SIG-M5 treated with dmso at 0.1 percent for 504 hours (cell line): ENCODE measurements around the gene VSTM1.
A peak's percentile ranks its signal among the peaks of the same experiment; 100 is the strongest.
"Not testable (repeated sequence)": the region's sequence is repeated elsewhere in the genome, so short reads cannot be mapped to it uniquely, and the experiment has no call there.

Source experiments
- DNase-seq: peaks from one replicate; lab custom pipeline; 2025; ENCODE audit not compliant: unreplicated experiment; lab: John Stamatoyannopoulos, UW

VSTM1 gene

DNA sequence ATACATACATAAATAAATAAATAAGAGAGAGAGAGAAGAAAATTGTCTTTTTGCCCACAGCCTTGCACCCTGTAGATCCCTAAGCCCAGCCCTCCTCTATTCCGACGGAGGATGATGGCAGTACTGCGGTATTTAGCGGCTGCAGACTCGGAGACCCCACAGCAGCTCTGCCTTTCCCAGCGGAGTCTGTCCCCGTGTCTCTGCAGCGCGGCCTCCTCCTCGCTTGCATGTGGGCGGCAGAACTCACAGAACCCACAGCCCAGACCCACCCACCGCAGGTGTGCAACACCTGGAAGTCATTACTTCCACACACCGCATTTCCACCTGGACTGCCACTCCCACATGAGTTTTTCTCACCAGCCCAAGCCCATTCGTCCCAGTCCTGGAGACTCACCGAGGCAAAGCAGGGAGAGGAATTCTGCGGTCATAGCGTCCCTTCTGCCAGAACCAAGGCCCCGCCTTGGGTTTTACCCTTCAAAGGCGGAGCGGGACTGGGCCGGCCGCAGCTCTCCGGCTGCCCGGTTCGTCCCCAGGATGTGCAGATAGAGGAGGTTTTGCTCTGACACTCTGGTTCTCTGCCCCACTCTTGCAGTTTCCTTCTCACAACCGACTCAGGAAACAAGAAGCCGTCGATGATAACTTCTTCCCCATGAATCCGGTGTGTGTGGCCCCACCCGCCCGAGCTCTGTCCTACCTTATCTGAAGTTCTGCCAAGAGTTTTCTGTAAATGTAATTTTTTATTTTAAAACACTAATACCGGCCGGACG lies at the start of gene VSTM1:
TSS of gene VSTM1 (minus strand) at position 548 of the 767 bp plus-strand sequence. CDS start at position 428, 120 bp downstream.
- DNase-seq = no peak

- DNase-seq = no peak
Measured at GRCh38 chr19:54109651-54110050, 46.0 kb upstream of the VSTM1 start.

- DNase-seq = no peak
Measured at GRCh38 chr19:54108496-54108895, 44.8 kb upstream of the VSTM1 start.

GRCh38 chr19:54107876-54108490 lies 44.3 kb upstream of the VSTM1 start:
- DNase-seq = no peak

GRCh38 chr19:54106716-54107115 lies 43.0 kb upstream of the VSTM1 start:
- DNase-seq = no peak

DNA sequence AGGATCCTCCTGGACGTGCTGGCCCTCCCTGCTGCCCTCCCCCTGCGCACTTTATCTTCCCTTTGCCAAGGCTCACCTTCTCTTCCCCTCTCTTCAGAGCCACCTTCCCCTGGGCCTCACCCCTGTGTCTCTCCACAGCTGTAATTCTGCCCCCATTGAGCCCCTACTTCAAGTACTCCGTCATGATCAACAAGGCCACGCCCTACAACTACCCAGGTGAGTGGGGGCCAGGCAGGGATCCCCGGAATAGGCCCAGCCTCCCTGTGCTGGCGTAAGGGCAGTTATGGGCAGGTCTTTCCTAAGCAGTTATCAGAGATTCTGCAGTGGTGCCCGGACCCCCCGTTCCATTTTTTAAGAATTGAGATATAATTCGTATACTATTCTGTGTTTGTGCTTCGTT lies 42.1 kb upstream of the VSTM1 start:
- no peak for DNase-seq

- no peak for DNase-seq
Measured at GRCh38 chr19:54104998-54105715, 41.5 kb upstream of the VSTM1 start.

DNA sequence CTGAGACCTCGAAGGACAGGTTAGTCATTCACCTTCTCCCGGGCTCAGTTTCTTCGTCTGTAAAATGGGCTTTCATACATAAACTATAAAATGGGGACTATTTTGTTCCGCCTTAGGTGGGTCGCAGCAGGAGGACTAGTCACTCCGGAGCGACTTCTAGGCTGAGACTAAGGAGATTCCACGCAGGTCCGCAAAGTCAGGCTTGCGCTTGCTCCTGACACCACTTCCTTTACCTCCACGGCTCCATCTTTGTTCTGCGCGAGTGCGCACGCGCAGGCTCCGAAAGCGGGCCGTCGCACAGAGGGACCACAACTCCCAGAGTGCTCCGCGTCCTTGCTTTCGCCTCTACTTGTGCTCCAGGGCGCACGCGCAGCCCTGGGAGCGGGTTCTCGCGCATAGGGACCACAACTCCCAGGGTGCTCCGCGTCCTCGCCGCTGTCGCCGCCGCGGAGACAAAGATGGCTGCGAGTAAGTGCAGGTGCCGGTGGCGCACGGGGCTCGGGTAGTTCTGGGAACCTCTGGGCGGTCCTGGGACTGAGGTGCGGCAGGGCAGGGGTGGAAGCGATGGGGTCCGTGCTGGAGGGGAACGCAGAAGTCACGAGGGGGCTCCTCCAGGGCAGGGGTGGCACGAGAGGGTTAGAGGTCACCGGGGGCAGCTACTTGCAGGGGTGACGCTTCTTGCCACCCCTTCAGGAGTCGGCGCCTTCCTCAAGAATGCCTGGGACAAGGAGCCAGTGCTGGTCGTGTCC lies 38.9 kb upstream of the VSTM1 start, which contains the start of gene NDUFA3:
TSS of gene NDUFA3 (plus strand) at position 435 of the 749 bp plus-strand sequence. CDS start at position 459, 24 bp downstream.
- peak; percentile 96 for DNase-seq

- peak; percentile 86 for DNase-seq
Measured at GRCh38 chr19:54100561-54100960, 36.9 kb upstream of the VSTM1 start, which contains the start of gene OSCAR. OSCAR (minus strand) TSS chr19:54100803; CDS start chr19:54100792, 11 bp downstream.

GRCh38 chr19:54099903-54100255 lies 36.2 kb upstream of the VSTM1 start:
- DNase-seq = not testable (repeated sequence)

GRCh38 chr19:54099190-54099902 lies 35.6 kb upstream of the VSTM1 start:
- no peak for DNase-seq

DNA sequence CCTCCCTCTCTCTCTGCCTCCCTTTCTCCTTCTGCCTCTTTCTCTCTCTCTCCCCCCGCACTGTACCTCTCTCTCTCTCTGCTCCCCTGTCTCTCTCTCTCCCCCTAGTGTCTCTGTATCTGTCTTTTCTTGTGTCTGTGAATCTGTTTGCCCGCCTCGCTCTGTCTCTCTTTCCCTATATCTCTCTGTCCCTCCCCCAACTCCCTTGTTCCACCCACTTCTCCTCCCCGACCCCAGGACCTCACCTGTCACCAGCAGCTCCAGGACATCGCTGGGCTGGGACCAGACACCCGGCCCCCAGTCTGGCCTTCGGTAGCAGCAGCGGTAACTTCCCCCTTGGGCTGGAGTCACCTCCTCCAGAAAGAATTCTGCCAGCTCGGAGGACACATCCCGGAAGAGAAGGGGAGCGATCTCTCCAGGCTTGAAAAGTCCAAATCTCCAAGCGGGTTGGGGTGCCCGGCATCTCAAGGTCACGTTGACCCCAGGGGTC lies 33.0 kb upstream of the VSTM1 start:
- DNase-seq = peak; percentile 48

DNA sequence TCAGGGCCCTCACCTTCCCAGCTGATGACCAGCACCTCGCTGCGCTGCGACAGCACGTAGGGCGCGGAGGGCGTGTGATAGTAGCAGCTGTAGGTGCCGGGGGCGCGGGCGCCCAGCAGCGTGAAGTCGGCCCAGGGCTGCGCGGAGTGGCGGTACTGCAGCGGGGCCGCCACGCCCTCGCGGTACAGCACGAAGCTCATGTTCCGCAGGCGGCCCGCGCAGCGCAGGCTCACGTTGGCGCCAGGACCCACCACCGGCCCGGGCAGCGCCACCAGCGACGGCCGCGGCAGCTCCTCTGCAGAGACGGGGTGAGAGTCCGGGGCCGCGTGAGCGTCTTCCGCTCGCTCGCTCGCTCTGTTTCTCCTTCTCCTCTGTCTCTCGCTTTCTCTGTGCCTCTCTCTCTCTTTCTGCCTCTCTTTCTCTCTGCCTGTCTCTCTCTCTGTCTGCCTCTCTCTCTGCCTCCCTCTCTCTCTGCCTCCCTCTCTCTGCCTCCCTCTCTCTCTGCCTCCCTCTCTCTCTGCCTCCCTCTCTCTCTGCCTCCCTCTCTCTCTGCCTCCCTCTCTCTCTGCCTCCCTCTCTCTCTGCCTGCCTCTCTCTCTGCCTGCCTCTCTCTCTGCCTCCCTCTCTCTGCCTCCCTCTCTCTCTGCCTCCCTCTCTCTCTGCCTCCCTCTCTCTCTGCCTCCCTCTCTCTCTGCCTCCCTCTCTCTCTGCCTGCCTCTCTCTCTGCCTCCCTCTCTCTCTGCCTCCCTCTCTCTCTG lies 32.3 kb upstream of the VSTM1 start:
- DNase-seq = not testable (repeated sequence)

GRCh38 chr19:54095136-54095858 lies 31.6 kb upstream of the VSTM1 start:
- no peak for DNase-seq

GRCh38 chr19:54094426-54095000 lies 30.8 kb upstream of the VSTM1 start:
- no peak for DNase-seq

DNA sequence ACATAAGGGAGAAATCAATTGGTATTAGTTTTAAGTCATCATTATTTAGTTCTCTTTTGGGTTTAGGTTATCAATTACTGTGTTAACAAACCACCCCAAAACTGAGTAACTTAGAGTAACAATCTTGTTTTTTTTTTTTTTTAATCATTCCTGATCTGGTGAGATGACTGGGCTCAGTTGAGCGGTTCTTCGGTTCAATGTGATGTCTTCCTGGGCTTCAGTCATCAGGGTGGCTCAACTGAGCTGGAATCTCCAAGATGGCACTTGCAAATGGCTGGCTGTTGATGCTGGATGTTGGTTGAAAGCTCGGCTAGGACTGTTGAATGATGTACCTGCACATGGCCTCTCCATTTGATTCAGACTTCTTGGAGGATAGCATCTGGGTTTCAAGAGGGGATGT lies 20.7 kb upstream of the VSTM1 start:
- DNase-seq = no peak

- no peak for DNase-seq
Measured at GRCh38 chr19:54081032-54081431, 17.3 kb upstream of the VSTM1 start, which contains the start of gene TARM1. TARM1 (minus strand) TSS chr19:54081365; CDS start chr19:54081340, 25 bp downstream.

- DNase-seq = peak; percentile 82
Measured at GRCh38 chr19:54077334-54077733, 13.6 kb upstream of the VSTM1 start.
